ENCODE data around the gene CAMK1D. TPM values are rescaled to one million over a fixed set of nuclear protein-coding genes. Genes with fewer than 3 reads are reported as not detected.

Gene CAMK1D
- total and polyA plus RNA-seq, 2 experiments from 2014 or later, result 3.5 to 6.0 TPM

- Histone ChIP-seq H3K9me3 (ENCODE audit: low read depth) (no peaks in the 10 kb centered on the region), H3K27ac (no peak overlapping the region), H3K9me2 (replicated peaks; ENCODE audit: insufficient read depth) (no peaks in the 10 kb centered on the region), H3K4me3 (no peak overlapping the region), H3K79me2 (no peaks in the 10 kb centered on the region), H3K4me2 (no peak overlapping the region), H3K36me3 (replicated peaks; ENCODE audit: insufficient read depth, low read depth) (no peaks in the 10 kb centered on the region), H4K20me1 (ENCODE audit: insufficient read depth, poor library complexity, severe bottlenecking) (no peaks in the 10 kb centered on the region), H3K4me1 (ENCODE audit: insufficient read depth) (peaks cover 5% of the 10 kb centered on the region), H3K27me3 (no peaks in the 10 kb centered on the region), H2AFZ (no peak overlapping the region)
- TF ChIP-seq CTCF (IDR thresholded peaks at IDR 0.05; ENCODE audit: poor library complexity) (no peak), EZH2 (IDR thresholded peaks at IDR 0.05; ENCODE audit: borderline replicate concordance) (no peak), EZH2phosphoT487 (IDR thresholded peaks at IDR 0.05; ENCODE audit: low read depth, severe bottlenecking, unreplicated experiment) (no peak)
- no peak for DNase-seq (ENCODE audit: low spot score)
- WGBS (ENCODE audit: low lambda C conversion rate, missing lambda C conversion rate), result 74% methylated on average over 12 of the region's 12 CpGs
Observed at GRCh38 chr10:12728494-12728893, 379.1 kb downstream of the CAMK1D start.

GRCh38 chr10:12729885-12730284 lies 380.5 kb downstream of the CAMK1D start:
- Histone ChIP-seq H2AFZ (no peak overlapping the region), H3K4me2 (no peak overlapping the region), H3K36me3 (replicated peaks; ENCODE audit: insufficient read depth, low read depth) (no peaks in the 10 kb centered on the region), H3K4me3 (no peak overlapping the region), H3K27ac (no peak overlapping the region), H3K27me3 (no peaks in the 10 kb centered on the region), H3K9me3 (ENCODE audit: low read depth) (no peaks in the 10 kb centered on the region), H4K20me1 (ENCODE audit: insufficient read depth, poor library complexity, severe bottlenecking) (no peaks in the 10 kb centered on the region), H3K79me2 (no peaks in the 10 kb centered on the region), H3K4me1 (ENCODE audit: insufficient read depth) (peaks cover 5% of the 10 kb centered on the region), H3K9me2 (replicated peaks; ENCODE audit: insufficient read depth) (no peaks in the 10 kb centered on the region)
- WGBS (ENCODE audit: low lambda C conversion rate, missing lambda C conversion rate), result 60% methylated on average over 7 of the region's 7 CpGs
- DNase-seq (ENCODE audit: low spot score), result no peak
- TF ChIP-seq CTCF (IDR thresholded peaks at IDR 0.05; ENCODE audit: poor library complexity) (peak; percentile 18), EZH2phosphoT487 (IDR thresholded peaks at IDR 0.05; ENCODE audit: low read depth, severe bottlenecking, unreplicated experiment) (no peak), EZH2 (IDR thresholded peaks at IDR 0.05; ENCODE audit: borderline replicate concordance) (no peak)

GRCh38 chr10:12730809-12731519 lies 381.6 kb downstream of the CAMK1D start:
- H4K20me1 ChIP-seq (ENCODE audit: insufficient read depth, poor library complexity, severe bottlenecking), result no peaks in the 10 kb centered on the region
- no peaks in the 10 kb centered on the region for H3K9me3 ChIP-seq (ENCODE audit: low read depth)
- H2AFZ ChIP-seq, result no peak overlapping the region
- no peak overlapping the region for H3K27ac ChIP-seq
- 91% methylated on average over 9 of the region's 9 CpGs for WGBS (ENCODE audit: low lambda C conversion rate, missing lambda C conversion rate)
- no peaks in the 10 kb centered on the region for H3K27me3 ChIP-seq
- no peaks in the 10 kb centered on the region for H3K36me3 ChIP-seq (replicated peaks; ENCODE audit: insufficient read depth, low read depth)
- TF ChIP-seq EZH2phosphoT487 (IDR thresholded peaks at IDR 0.05; ENCODE audit: low read depth, severe bottlenecking, unreplicated experiment), result no peak
- no peak for TF ChIP-seq CTCF (IDR thresholded peaks at IDR 0.05; ENCODE audit: poor library complexity)
- TF ChIP-seq EZH2 (IDR thresholded peaks at IDR 0.05; ENCODE audit: borderline replicate concordance), result no peak
- H3K4me1 ChIP-seq (ENCODE audit: insufficient read depth), result peaks cover 5% of the 10 kb centered on the region
- no peak for DNase-seq (ENCODE audit: low spot score)
- H3K9me2 ChIP-seq (replicated peaks; ENCODE audit: insufficient read depth), result no peaks in the 10 kb centered on the region
- no peaks in the 10 kb centered on the region for H3K79me2 ChIP-seq
- no peak overlapping the region for H3K4me3 ChIP-seq
- H3K4me2 ChIP-seq, result no peak overlapping the region

Measured in hepatocyte (in vitro differentiated cells).